ENCODE results near the gene RELN.
A peak's percentile ranks its signal among the peaks of the same experiment; 100 is the strongest.

Gene RELN

GRCh38 chr7:103569621-103570305 is 419.7 kb downstream of the RELN start:
- no peak for DNase-seq (ENCODE audit: low spot score)

GRCh38 chr7:103564416-103564815 is 425.0 kb downstream of the RELN start:
- no peak for DNase-seq (ENCODE audit: low spot score)

- DNase-seq (ENCODE audit: low spot score) = no peak
Measured at GRCh38 chr7:103560136-103560535, 429.3 kb downstream of the RELN start.

- DNase-seq (ENCODE audit: low spot score) = no peak
Measured at GRCh38 chr7:103551016-103551415, 438.4 kb downstream of the RELN start.

- no peak for DNase-seq (ENCODE audit: low spot score)
Measured at GRCh38 chr7:103549786-103550185, 439.7 kb downstream of the RELN start.

GRCh38 chr7:103547451-103548284 is 441.8 kb downstream of the RELN start:
- DNase-seq (ENCODE audit: low spot score) = no peak

- DNase-seq (ENCODE audit: low spot score) = no peak
Measured at GRCh38 chr7:103542470-103542869, 447.0 kb downstream of the RELN start.

GRCh38 chr7:103541947-103542346 is 447.5 kb downstream of the RELN start:
- DNase-seq (ENCODE audit: low spot score) = no peak

GRCh38 chr7:103541026-103541425 is 448.4 kb downstream of the RELN start:
- DNase-seq (ENCODE audit: low spot score) = peak; percentile 97

- DNase-seq (ENCODE audit: low spot score) = no peak
Measured at GRCh38 chr7:103540338-103540737, 449.1 kb downstream of the RELN start.

GRCh38 chr7:103539875-103540274 is 449.6 kb downstream of the RELN start:
- DNase-seq (ENCODE audit: low spot score) = no peak

GRCh38 chr7:103538964-103539709 is 450.3 kb downstream of the RELN start:
- peak; percentile 65 for DNase-seq (ENCODE audit: low spot score)

- no peak for DNase-seq (ENCODE audit: low spot score)
Measured at GRCh38 chr7:103533761-103534160, 455.7 kb downstream of the RELN start.

GRCh38 chr7:103532955-103533354 is 456.5 kb downstream of the RELN start:
- peak; percentile 81 for DNase-seq (ENCODE audit: low spot score)

- no peak for DNase-seq (ENCODE audit: low spot score)
Measured at GRCh38 chr7:103528152-103528551, 461.3 kb downstream of the RELN start.

GRCh38 chr7:103525937-103526336 is 463.5 kb downstream of the RELN start:
- no peak for DNase-seq (ENCODE audit: low spot score)

GRCh38 chr7:103524042-103524907 is 465.2 kb downstream of the RELN start:
- peak; percentile 94 for DNase-seq (ENCODE audit: low spot score)

- no peak for DNase-seq (ENCODE audit: low spot score)
Measured at GRCh38 chr7:103521937-103522336, 467.5 kb downstream of the RELN start.

- DNase-seq (ENCODE audit: low spot score) = no peak
Measured at GRCh38 chr7:103504505-103505135, 484.8 kb downstream of the RELN start.

- DNase-seq (ENCODE audit: low spot score) = no peak
Measured at GRCh38 chr7:103501206-103501605, 488.3 kb downstream of the RELN start.

- DNase-seq (ENCODE audit: low spot score) = no peak
Measured at GRCh38 chr7:103499976-103500375, 489.5 kb downstream of the RELN start.

Data from pons (tissue), 1 donor.